Thyroid gland (tissue), 4 donors: Measurements from ENCODE around the gene MAPK10.

ENCODE experiments used
- CTCF ChIP-seq, 6 experiments: fragments of 200-600 bp in 3 of 6; fragments of 450-650 bp in 3 of 6; sonication (generic) in 3 of 6; IDR thresholded peaks; one replicate each; pipeline ENCODE4 v1.5.1; 2016 to 2019; ENCODE audit warnings: antibody characterized with exemption in 6 of 6, mild to moderate bottlenecking in 2 of 6, inconsistent platforms in 1 of 6, moderate library complexity in 1 of 6
- POLR2A ChIP-seq, 2 donors: fragments of 450-650 bp; IDR thresholded peaks; one replicate each; pipeline ENCODE4 v1.6.1; 2017; ENCODE audit warnings: antibody characterized with exemption in 2 of 2, mild to moderate bottlenecking in 2 of 2, moderate library complexity in 1 of 2

- TF ChIP-seq CTCF (IDR thresholded peaks at IDR 0.05), result no peak
- no peak for TF ChIP-seq POLR2A (IDR thresholded peaks at IDR 0.05)
These were observed 178.3 kb downstream of the MAPK10 start for GRCh38 chr4:86181585-86181984.
